Muscle of leg (tissue), 11 donors: Measurements from ENCODE around the gene HSPA6. TPM values are rescaled to one million over a fixed set of nuclear protein-coding genes. Genes with fewer than 3 reads are reported as not detected.
"Not testable (repeated sequence)": the region's sequence is repeated elsewhere in the genome, so short reads cannot be mapped to it uniquely, and the experiment has no call there.

Source experiments
- DNase-seq: peaks from one replicate; pipeline ENCODE4 v3.0.0; 2013
- H3K27ac ChIP-seq: one replicate; pipeline ENCODE4 v1.5.1; 2013; ENCODE audit warnings: mild to moderate bottlenecking, low read length, control low read depth
- H3K27me3 ChIP-seq: one replicate; pipeline ENCODE4 v1.6.1; 2013; ENCODE audit warnings: low read length; ENCODE audit not compliant: control insufficient read depth, insufficient read depth
- H3K36me3 ChIP-seq: one replicate; pipeline ENCODE4 v1.6.1; 2013; ENCODE audit warnings: low read length; ENCODE audit not compliant: control insufficient read depth, insufficient read depth
- H3K4me1 ChIP-seq: one replicate; pipeline ENCODE4 v1.6.1; 2013; ENCODE audit warnings: low read length; ENCODE audit not compliant: control insufficient read depth, insufficient read depth
- H3K4me3 ChIP-seq: one replicate; pipeline ENCODE4 v1.5.1; 2013; ENCODE audit warnings: low read length, control low read depth
- H3K9me3 ChIP-seq: replicated peaks from 2 replicates; pipeline ENCODE4 v1.6.1; 2013; ENCODE audit warnings: low read depth, low read length; ENCODE audit not compliant: control insufficient read depth
- WGBS: methylation state at CpG from one replicate; pipeline ENCODE4 v1.1.5; 2013; ENCODE audit warnings: missing lambda C conversion rate; ENCODE audit not compliant: insufficient coverage; 5-methylcytosine and 5-hydroxymethylcytosine counted together
- polyA plus RNA-seq, 8 donors: library from polyadenylated mRNA; unstranded; fragments of 120-200 nt; gene quantifications; one replicate each; pipeline versions ENCODE4 v1.2.1 to v1.2.3, GENCODE V29; 2013; ENCODE audit warnings: inconsistent platforms in 1 of 8, low replicate concordance in 1 of 8; ENCODE audit not compliant: insufficient read length in 8 of 8, insufficient read depth in 1 of 8
- total RNA-seq: library from RNA; stranded (reverse); fragments of 120-200 nt; gene quantifications from one replicate; pipeline ENCODE4 v1.2.4, GENCODE V29; 2013

HSPA6 gene
- total and polyA plus RNA-seq, 9 donors = 0.31 to 0.84 (median 0.58) TPM

- H3K4me1 ChIP-seq, H3K27ac ChIP-seq, DNase-seq, H3K4me3 ChIP-seq, H3K27me3 ChIP-seq, H3K9me3 ChIP-seq, H3K36me3 ChIP-seq: not testable (repeated sequence)
- no CpG with 5 or more reads among the region's 1 CpG for whole genome bisulfite sequencing
These were observed 39.2 kb downstream of the HSPA6 start for GRCh38 chr1:161563522-161563921.

- not testable (repeated sequence) for H3K27me3 ChIP-seq, H3K27ac ChIP-seq, H3K4me1 ChIP-seq, DNase-seq, H3K9me3 ChIP-seq, H3K4me3 ChIP-seq, H3K36me3 ChIP-seq
- no CpG with 5 or more reads among the region's 3 CpGs for WGBS
These were observed 42.2 kb downstream of the HSPA6 start for GRCh38 chr1:161566602-161566960.

GRCh38 chr1:161571703-161572102 is 47.4 kb downstream of the HSPA6 start:
- H3K4me1 ChIP-seq, H3K27me3 ChIP-seq, H3K9me3 ChIP-seq, H3K27ac ChIP-seq, H3K4me3 ChIP-seq, H3K36me3 ChIP-seq, DNase-seq: not testable (repeated sequence)
- WGBS = no CpG with 5 or more reads among the region's 8 CpGs

Other genes with a start within 250 kb of the HSPA6 start
- 21.9 TPM for gene MPZ, start 214.6 kb upstream of the HSPA6 start, total RNA-seq
- 10 to 100 TPM in 5 of 8 donors, 1 to 10 TPM in 3; 6.5 to 38.1 (median 14.3) TPM for gene MPZ, start 214.6 kb upstream of the HSPA6 start, polyA plus RNA-seq
- 20.2 TPM for gene SDHC, start 210.2 kb upstream of the HSPA6 start, total RNA-seq
- 100 to 1,000 TPM; 112 to 145 (median 136) TPM for gene SDHC, start 210.2 kb upstream of the HSPA6 start, polyA plus RNA-seq
- not detected for gene CFAP126, start 156.7 kb upstream of the HSPA6 start, total RNA-seq
- 1 to 10 TPM in 5 of 8 donors, under 1 TPM in 2, not detected in 1; 0.41 to 2.9 (median 1.5) TPM for gene CFAP126, start 156.7 kb upstream of the HSPA6 start, polyA plus RNA-seq
- 4.8 TPM for gene FCGR2A, start 19.1 kb upstream of the HSPA6 start, total RNA-seq
- gene FCGR2A, start 19.1 kb upstream of the HSPA6 start, polyA plus RNA-seq = 1 to 10 TPM; 3.7 to 6.5 (median 5.1) TPM
- 0.66 TPM for gene FCGR3A, start 25.3 kb downstream of the HSPA6 start, total RNA-seq
- gene FCGR3A, start 25.3 kb downstream of the HSPA6 start, polyA plus RNA-seq = 1 to 10 TPM in 7 of 8 donors, under 1 TPM in 1; 0.99 to 3.1 (median 1.9) TPM
- 0.13 TPM for gene FCGR3B, start 106.6 kb downstream of the HSPA6 start, total RNA-seq
- 1 to 10 TPM in 2 of 8 donors, under 1 TPM in 6; 0.14 to 1.8 (median 0.55) TPM for gene FCGR3B, start 106.6 kb downstream of the HSPA6 start, polyA plus RNA-seq
- gene FCGR2B, start 138.6 kb downstream of the HSPA6 start, total RNA-seq = 0.22 TPM
- under 1 TPM in 7 of 8 donors, not detected in 1; 0.07 to 0.42 (median 0.15) TPM for gene FCGR2B, start 138.6 kb downstream of the HSPA6 start, polyA plus RNA-seq
- gene FCRLA, start 182.7 kb downstream of the HSPA6 start, total RNA-seq = 0.35 TPM
- gene FCRLA, start 182.7 kb downstream of the HSPA6 start, polyA plus RNA-seq = under 1 TPM in 7 of 8 donors, not detected in 1; 0.23 to 0.74 (median 0.48) TPM
- gene FCRLB, start 197.0 kb downstream of the HSPA6 start, total RNA-seq = 0.40 TPM
- under 1 TPM; 0.31 to 0.79 (median 0.43) TPM for gene FCRLB, start 197.0 kb downstream of the HSPA6 start, polyA plus RNA-seq
- gene DUSP12, start 225.2 kb downstream of the HSPA6 start, total RNA-seq = 32.3 TPM
- 10 to 100 TPM; 21.6 to 27.1 (median 23.5) TPM for gene DUSP12, start 225.2 kb downstream of the HSPA6 start, polyA plus RNA-seq
- 15.5 TPM for gene ATF6, start 241.8 kb downstream of the HSPA6 start, total RNA-seq
- 10 to 100 TPM; 13.4 to 21.0 (median 16.4) TPM for gene ATF6, start 241.8 kb downstream of the HSPA6 start, polyA plus RNA-seq